IMR-90 (cell line): ENCODE measurements around the gene RAB31. TPM values are rescaled to one million over a fixed set of nuclear protein-coding genes. Genes with fewer than 3 reads are reported as not detected.

Experiments
- ATAC-seq: fragments of 200-7000 bp; cut with Tn5 transposase; 2 replicates; pipeline ENCODE4 v1.9.1; 2020; ENCODE audit warnings: low read depth, mild to moderate bottlenecking, moderate library complexity
- BruUV-seq: library from RNA; stranded (reverse); fragments of 400-500 nt; replicated peaks from 2 replicates; lab custom pipeline; 2021; lab: Mats Ljungman, UMichigan
- CTCF ChIA-PET: fragments of 300-600 bp; formaldehyde crosslinking; extraction: SDS; loops from one replicate; lab custom pipeline; 2021; ENCODE audit warnings: antibody characterized with exemption; lab: Yijun Ruan, JAX
- POLR2A ChIA-PET: fragments of 300-600 bp; sonication (Branson Sonifier 250); formaldehyde crosslinking; loops from one replicate; lab custom pipeline; 2022; ENCODE audit warnings: antibody characterized with exemption; ENCODE audit not compliant: unreplicated experiment; lab: Charles Lee
- DNase-seq: peaks from one replicate; pipeline ENCODE4 v3.0.0; 2013
- H2AFZ ChIP-seq: replicated peaks from 2 replicates; pipeline ENCODE3; 2013; ENCODE audit warnings: low read length, mild to moderate bottlenecking; ENCODE audit not compliant: poor library complexity
- H2AK5ac ChIP-seq: 2 replicates; pipeline ENCODE4 v1.6.1; 2013; ENCODE audit warnings: low read depth, low read length, inconsistent platforms
- H2AK9ac ChIP-seq: replicated peaks from 2 replicates; pipeline ENCODE3; 2013; ENCODE audit warnings: mild to moderate bottlenecking, low read depth, low read length, moderate library complexity; ENCODE audit not compliant: poor library complexity
- H2BK120ac ChIP-seq: 2 replicates; pipeline ENCODE4 v1.6.1; 2013; ENCODE audit warnings: low read depth, low read length, inconsistent platforms
- H2BK15ac ChIP-seq: 3 replicates; pipeline ENCODE4 v1.6.1; 2013; ENCODE audit warnings: low read depth, low read length, inconsistent platforms
- H2BK20ac ChIP-seq: 2 replicates; pipeline ENCODE4 v1.6.1; 2013; ENCODE audit warnings: low read depth, mild to moderate bottlenecking, inconsistent platforms, low read length, moderate library complexity
- H2BK5ac ChIP-seq: 2 replicates; pipeline ENCODE4 v1.6.1; 2013; ENCODE audit warnings: mild to moderate bottlenecking, low read depth, low read length, inconsistent platforms; ENCODE audit not compliant: poor library complexity, severe bottlenecking
- H3K14ac ChIP-seq: replicated peaks from 2 replicates; pipeline ENCODE4 v1.6.1; 2013; ENCODE audit warnings: low read depth, low read length, inconsistent platforms
- H3K18ac ChIP-seq: 2 replicates; pipeline ENCODE4 v1.6.1; 2013; ENCODE audit warnings: low read depth, low read length, control low read depth
- H3K23ac ChIP-seq: 2 replicates; pipeline ENCODE4 v1.6.1; 2013; ENCODE audit warnings: low read depth, low read length, inconsistent platforms
- H3K27ac ChIP-seq: 2 replicates; pipeline ENCODE4 v1.5.1; 2013; ENCODE audit warnings: mild to moderate bottlenecking, control low read depth, low read length; ENCODE audit not compliant: insufficient read depth
- H3K27me3 ChIP-seq: 2 replicates; pipeline ENCODE4 v1.6.1; 2013; ENCODE audit warnings: low read length; ENCODE audit not compliant: control insufficient read depth, insufficient read depth
- H3K36me3 ChIP-seq: 2 replicates; pipeline ENCODE4 v1.6.1; 2013; ENCODE audit warnings: low read length, mixed read lengths; ENCODE audit not compliant: control insufficient read depth, insufficient read depth
- H3K4ac ChIP-seq: 2 replicates; pipeline ENCODE4 v1.6.1; 2013; ENCODE audit warnings: low read depth, low read length, inconsistent platforms
- H3K4me1 ChIP-seq: 2 replicates; pipeline ENCODE4 v1.6.1; 2013; ENCODE audit warnings: low read length, mixed read lengths; ENCODE audit not compliant: control insufficient read depth, insufficient read depth
- H3K4me2 ChIP-seq: 2 replicates; pipeline ENCODE4 v1.6.1; 2013; ENCODE audit warnings: low read depth, mild to moderate bottlenecking, control low read depth, low read length, moderate library complexity
- H3K4me3 ChIP-seq: 2 replicates; pipeline ENCODE4 v1.5.1; 2013; ENCODE audit warnings: low read depth, mild to moderate bottlenecking, control low read depth, low read length, moderate library complexity; ENCODE audit not compliant: insufficient read depth
- H3K56ac ChIP-seq: 2 replicates; pipeline ENCODE4 v1.6.1; 2013; ENCODE audit warnings: low read length, inconsistent platforms; ENCODE audit not compliant: insufficient read depth; ENCODE audit errors: extremely low read depth
- H3K79me1 ChIP-seq, 2 experiments: 2 replicates each; pipeline ENCODE4 v1.6.1; 2013; ENCODE audit warnings: low read length in 2 of 2, inconsistent platforms in 1 of 2, low read depth in 1 of 2
- H3K9ac ChIP-seq: 2 replicates; pipeline ENCODE4 v1.6.1; 2013; ENCODE audit warnings: low read depth, low read length, control low read depth
- H3K9me1 ChIP-seq: 2 replicates; pipeline ENCODE4 v1.6.1; 2013; ENCODE audit warnings: low read length, inconsistent platforms; ENCODE audit not compliant: insufficient read depth
- H3K9me3 ChIP-seq: 2 replicates; pipeline ENCODE4 v1.6.1; 2013; ENCODE audit warnings: low read length; ENCODE audit not compliant: control insufficient read depth, insufficient read depth
- H4K20me1 ChIP-seq: 2 replicates; pipeline ENCODE4 v1.6.1; 2013; ENCODE audit warnings: low read length, inconsistent platforms; ENCODE audit not compliant: insufficient read depth
- H4K5ac ChIP-seq: 2 replicates; pipeline ENCODE4 v1.6.1; 2013; ENCODE audit warnings: mild to moderate bottlenecking, low read depth, low read length, control low read depth
- H4K8ac ChIP-seq, 2 experiments: 2 replicates each; pipeline ENCODE4 v1.6.1; 2013; ENCODE audit warnings: low read depth in 2 of 2, low read length in 2 of 2, control low read depth in 1 of 2, inconsistent platforms in 1 of 2
- H4K91ac ChIP-seq: 2 replicates; pipeline ENCODE4 v1.6.1; 2013; ENCODE audit warnings: low read depth, low read length, inconsistent platforms; ENCODE audit not compliant: insufficient read depth
- CEBPB ChIP-seq: IDR thresholded peaks from 2 replicates; pipeline ENCODE4 v1.6.1; 2012; ENCODE audit warnings: low read depth, low read length, improper control_type of control experiment
- FOS ChIP-seq: fragments of 150-350 bp; IDR thresholded peaks from 2 replicates; pipeline ENCODE4 v1.6.1; 2016; ENCODE audit warnings: low read depth, low read length
- MAFK ChIP-seq: IDR thresholded peaks from 2 replicates; pipeline ENCODE4 v1.6.1; 2012; ENCODE audit warnings: low read depth, low read length, improper control_type of control experiment
- MAZ ChIP-seq: IDR thresholded peaks from 2 replicates; pipeline ENCODE4 v1.6.1; 2012; ENCODE audit warnings: low read depth, mild to moderate bottlenecking, low read length, improper control_type of control experiment, moderate library complexity, borderline replicate concordance
- NFE2L2 ChIP-seq: fragments of 150-350 bp; IDR thresholded peaks from 2 replicates; pipeline ENCODE4 v1.6.1; 2016; ENCODE audit warnings: low read depth, mild to moderate bottlenecking, low read length
- POLR2A ChIP-seq: IDR thresholded peaks from 2 replicates; pipeline ENCODE4 v1.6.1; 2012; ENCODE audit warnings: mild to moderate bottlenecking, low read depth, low read length
- RAD21 ChIP-seq: IDR thresholded peaks from 2 replicates; pipeline ENCODE4 v1.6.1; 2012; ENCODE audit warnings: low read length, improper control_type of control experiment
- RCOR1 ChIP-seq: IDR thresholded peaks from 2 replicates; pipeline ENCODE4 v1.6.1; 2012; ENCODE audit warnings: mild to moderate bottlenecking, low read length, improper control_type of control experiment; ENCODE audit not compliant: insufficient replicate concordance
- RFX5 ChIP-seq: IDR thresholded peaks from 2 replicates; pipeline ENCODE4 v1.8.0; 2012; ENCODE audit warnings: low read depth, mild to moderate bottlenecking, low read length, moderate library complexity
- dilution Hi-C: fragments of 300-500 bp; cut with HindIII; formaldehyde crosslinking; loops from one replicate; pipeline ENCODE4 v1.14.3; 2018; ENCODE audit warnings: low sequenced_read_pairs; ENCODE audit not compliant: unreplicated experiment
- in situ Hi-C: fragments of 300-500 bp; cut with MboI; formaldehyde crosslinking; loops from 3 replicates; pipeline ENCODE4 v1.14.3; 2019; ENCODE audit warnings: low sequenced_read_pairs, inconsistent platforms, mixed read lengths
- intact Hi-C: fragments of 100-400 bp; cut with micrococcal nuclease; formaldehyde crosslinking; loops from 2 replicates; pipeline ENCODE4 v1.10.0; 2022
- polyA plus RNA-seq, 3 experiments: library from polyadenylated mRNA; depleted of rRNA; stranded (reverse); fragments of >200 nt; gene quantifications; 2 replicates each; pipeline ENCODE4 v1.2.3, GENCODE V29; 2012; ENCODE audit warnings: low replicate concordance in 1 of 3
- total RNA-seq: library from RNA; depleted of rRNA; stranded (reverse); fragments of >200 nt; gene quantifications from 2 replicates; pipeline ENCODE4 v1.2.3, GENCODE V29; 2012
- TF ChIP-seq, protein P1 (sequence below): fragments of 150-350 bp; IDR thresholded peaks from 2 replicates; pipeline ENCODE4 v1.6.1; 2017; ENCODE audit warnings: mild to moderate bottlenecking, antibody characterized with exemption, low read length, low read depth
- TF ChIP-seq, protein P2 (sequence below): conservative IDR thresholded peaks from 2 replicates; pipeline ENCODE4 v1.5.1; 2012; ENCODE audit warnings: mild to moderate bottlenecking, low read depth, low read length, improper control_type of control experiment
- TF ChIP-seq, protein P3 (sequence below): fragments of 150-350 bp; IDR thresholded peaks from 2 replicates; pipeline ENCODE4 v1.6.1; 2016; ENCODE audit warnings: low read depth, mild to moderate bottlenecking, low read length, moderate library complexity, borderline replicate concordance

RAB31 gene
- total and polyA plus RNA-seq, 2 of the 4 experiments (the other 2 are of a cell fraction) = 13.8 to 26.9 TPM

DNA sequence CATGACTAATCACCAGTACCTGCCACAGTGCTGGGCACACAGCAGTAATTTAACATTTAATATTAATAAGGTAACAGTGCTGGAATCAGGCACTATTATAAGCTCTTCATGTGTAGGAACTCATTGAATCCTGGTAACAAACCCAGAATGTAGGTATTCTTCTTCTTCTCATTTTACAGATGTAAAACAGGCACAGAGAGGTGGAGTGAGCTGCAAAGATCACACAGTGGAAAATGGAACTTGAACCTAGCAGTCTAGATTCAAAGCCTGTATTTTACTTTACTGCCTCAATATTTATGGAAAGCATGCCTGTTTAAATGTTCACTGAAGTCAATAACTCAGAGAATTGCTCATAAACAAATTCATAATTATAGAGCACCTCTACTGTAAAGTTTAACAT lies 202.0 kb downstream of the RAB31 start:
- Histone ChIP-seq H3K23ac (no peak overlapping the region), H3K4me1 (no peaks in the 10 kb centered on the region), H2BK20ac (no peak overlapping the region), H3K9ac (no peak overlapping the region), H4K20me1 (peaks cover 6% of the 10 kb centered on the region), H3K18ac (no peak overlapping the region), H4K91ac (no peak overlapping the region), H2AK5ac (no peak overlapping the region), H3K56ac (no peak overlapping the region), H3K9me3 (no peaks in the 10 kb centered on the region), H3K36me3 (no peaks in the 10 kb centered on the region), H3K4me2 (no peak overlapping the region), H3K9me1 (no peaks in the 10 kb centered on the region), H2AFZ (no peak overlapping the region), H3K4ac (no peak overlapping the region), H4K8ac (no peak overlapping the region), H3K27me3 (no peaks in the 10 kb centered on the region), H3K14ac (no peak overlapping the region), H2BK5ac (no peak overlapping the region), H3K4me3 (no peak overlapping the region), H3K27ac (no peak overlapping the region), H3K79me1 (0 out of 4 replicates have a peak, but pooled peaks cover 0 to 8% of the 10 kb centered on the region in 2 experiments), H2AK9ac (no peak overlapping the region), H2BK15ac (no peak overlapping the region), H4K5ac (no peak overlapping the region), H2BK120ac (no peak overlapping the region)
- no TSS peak for BruUV-seq
- dilution Hi-C loops = no loop called here
- TF ChIP-seq, protein P1, sequence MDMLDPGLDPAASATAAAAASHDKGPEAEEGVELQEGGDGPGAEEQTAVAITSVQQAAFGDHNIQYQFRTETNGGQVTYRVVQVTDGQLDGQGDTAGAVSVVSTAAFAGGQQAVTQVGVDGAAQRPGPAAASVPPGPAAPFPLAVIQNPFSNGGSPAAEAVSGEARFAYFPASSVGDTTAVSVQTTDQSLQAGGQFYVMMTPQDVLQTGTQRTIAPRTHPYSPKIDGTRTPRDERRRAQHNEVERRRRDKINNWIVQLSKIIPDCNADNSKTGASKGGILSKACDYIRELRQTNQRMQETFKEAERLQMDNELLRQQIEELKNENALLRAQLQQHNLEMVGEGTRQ = no peak
- TF ChIP-seq POLR2A (no peak), CEBPB (no peak), NFE2L2 (no peak), MAZ (no peak), RCOR1 (no peak), MAFK (no peak), FOS (no peak), RFX5 (no peak), RAD21 (no peak)
- TF ChIP-seq, protein P2, sequence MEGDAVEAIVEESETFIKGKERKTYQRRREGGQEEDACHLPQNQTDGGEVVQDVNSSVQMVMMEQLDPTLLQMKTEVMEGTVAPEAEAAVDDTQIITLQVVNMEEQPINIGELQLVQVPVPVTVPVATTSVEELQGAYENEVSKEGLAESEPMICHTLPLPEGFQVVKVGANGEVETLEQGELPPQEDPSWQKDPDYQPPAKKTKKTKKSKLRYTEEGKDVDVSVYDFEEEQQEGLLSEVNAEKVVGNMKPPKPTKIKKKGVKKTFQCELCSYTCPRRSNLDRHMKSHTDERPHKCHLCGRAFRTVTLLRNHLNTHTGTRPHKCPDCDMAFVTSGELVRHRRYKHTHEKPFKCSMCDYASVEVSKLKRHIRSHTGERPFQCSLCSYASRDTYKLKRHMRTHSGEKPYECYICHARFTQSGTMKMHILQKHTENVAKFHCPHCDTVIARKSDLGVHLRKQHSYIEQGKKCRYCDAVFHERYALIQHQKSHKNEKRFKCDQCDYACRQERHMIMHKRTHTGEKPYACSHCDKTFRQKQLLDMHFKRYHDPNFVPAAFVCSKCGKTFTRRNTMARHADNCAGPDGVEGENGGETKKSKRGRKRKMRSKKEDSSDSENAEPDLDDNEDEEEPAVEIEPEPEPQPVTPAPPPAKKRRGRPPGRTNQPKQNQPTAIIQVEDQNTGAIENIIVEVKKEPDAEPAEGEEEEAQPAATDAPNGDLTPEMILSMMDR = no peak
- TF ChIP-seq, protein P3, sequence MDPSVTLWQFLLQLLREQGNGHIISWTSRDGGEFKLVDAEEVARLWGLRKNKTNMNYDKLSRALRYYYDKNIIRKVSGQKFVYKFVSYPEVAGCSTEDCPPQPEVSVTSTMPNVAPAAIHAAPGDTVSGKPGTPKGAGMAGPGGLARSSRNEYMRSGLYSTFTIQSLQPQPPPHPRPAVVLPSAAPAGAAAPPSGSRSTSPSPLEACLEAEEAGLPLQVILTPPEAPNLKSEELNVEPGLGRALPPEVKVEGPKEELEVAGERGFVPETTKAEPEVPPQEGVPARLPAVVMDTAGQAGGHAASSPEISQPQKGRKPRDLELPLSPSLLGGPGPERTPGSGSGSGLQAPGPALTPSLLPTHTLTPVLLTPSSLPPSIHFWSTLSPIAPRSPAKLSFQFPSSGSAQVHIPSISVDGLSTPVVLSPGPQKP = no peak
- ATAC-seq (no peak), DNase-seq (no peak)
- in situ Hi-C loops = no loop called here
- intact Hi-C loops = loop anchor here (10.0 kb wide), 1 partner anchor 335 kb away; no protein-coding TSS in a partner anchor
- POLR2A ChIA-PET = no interaction called here
- CTCF ChIA-PET = interaction anchor here (0.6 kb wide), 1 partner anchor 21 kb away, joined by 4 read pairs; no protein-coding TSS in a partner anchor
